NK-92 (cell line): ENCODE results near the gene FAM234A.
"Not testable (repeated sequence)": the region's sequence is repeated elsewhere in the genome, so short reads cannot be mapped to it uniquely, and the experiment has no call there.

Source experiments
- DNase-seq: peaks from one replicate; lab custom pipeline; 2025; ENCODE audit not compliant: unreplicated experiment; lab: John Stamatoyannopoulos, UW

Gene FAM234A

GRCh38 chr16:234468-235305 is at the start of gene FAM234A:
FAM234A (plus strand) TSS chr16:234821; CDS start chr16:254414, 19,593 bp downstream.
- peak; percentile 58 for DNase-seq

- DNase-seq: no peak
These were observed 49.4 kb upstream of the FAM234A start for GRCh38 chr16:185213-185612.

GRCh38 chr16:185691-186090 is 48.9 kb upstream of the FAM234A start:
- DNase-seq: no peak

- no peak for DNase-seq
These were observed 47.3 kb upstream of the FAM234A start for GRCh38 chr16:187330-187729.

GRCh38 chr16:188674-189073 is 45.9 kb upstream of the FAM234A start:
- no peak for DNase-seq

- DNase-seq: no peak
These were observed 44.9 kb upstream of the FAM234A start for GRCh38 chr16:189604-190186.

GRCh38 chr16:191831-192230 is 42.8 kb upstream of the FAM234A start:
- DNase-seq: no peak

GRCh38 chr16:192686-193085 is 41.9 kb upstream of the FAM234A start:
- no peak for DNase-seq

- no peak for DNase-seq
These were observed 41.2 kb upstream of the FAM234A start for GRCh38 chr16:193441-193840.

- no peak for DNase-seq
These were observed 40.1 kb upstream of the FAM234A start for GRCh38 chr16:194516-194915.

- no peak for DNase-seq
These were observed 34.2 kb upstream of the FAM234A start for GRCh38 chr16:200388-200787.

GRCh38 chr16:203246-203645 is 31.4 kb upstream of the FAM234A start:
- no peak for DNase-seq

- not testable (repeated sequence) for DNase-seq
These were observed 30.6 kb upstream of the FAM234A start for GRCh38 chr16:204046-204445.

GRCh38 chr16:209359-209758 is 25.3 kb upstream of the FAM234A start:
- not testable (repeated sequence) for DNase-seq

- DNase-seq: not testable (repeated sequence)
These were observed 22.9 kb upstream of the FAM234A start for GRCh38 chr16:211631-212180.

- DNase-seq: no peak
These were observed 21.6 kb upstream of the FAM234A start for GRCh38 chr16:212999-213398.

- no peak for DNase-seq
These were observed 14.6 kb upstream of the FAM234A start for GRCh38 chr16:220021-220420.

- DNase-seq: no peak
These were observed 6.3 kb upstream of the FAM234A start for GRCh38 chr16:228151-228851.

GRCh38 chr16:228852-229730 is 5.5 kb upstream of the FAM234A start, which contains the start of gene LUC7L:
LUC7L (minus strand) TSS chr16:229449; CDS start chr16:229339, 110 bp downstream.
- no peak for DNase-seq

GRCh38 chr16:229731-230281 is 4.8 kb upstream of the FAM234A start:
- no peak for DNase-seq
